Sigmoid colon (tissue), 7 donors: ENCODE measurements around the gene NEO1. TPM values are rescaled to one million over a fixed set of nuclear protein-coding genes. Genes with fewer than 3 reads are reported as not detected.

ENCODE experiments used
- DNase-seq: peaks from one replicate; pipeline ENCODE4 v3.0.0-alpha.2; 2019
- H3K27ac ChIP-seq, 4 donors: fragments of 200-600 bp; sonication (generic); one replicate each; pipeline ENCODE4 v1.5.1; 2016 to 2019; ENCODE audit warnings: mild to moderate bottlenecking in 1 of 4
- H3K27me3 ChIP-seq, 3 donors: fragments of 200-600 bp; sonication (generic); one replicate each; pipeline ENCODE4 v1.5.1; 2019; ENCODE audit warnings: mild to moderate bottlenecking in 1 of 3
- H3K36me3 ChIP-seq, 4 donors: fragments of 200-600 bp; sonication (generic); one replicate each; pipeline ENCODE4 v1.5.1; 2016 to 2019
- H3K4me1 ChIP-seq, 4 donors: fragments of 200-600 bp; sonication (generic); one replicate each; pipeline ENCODE4 v1.5.1; 2017 to 2019
- H3K4me3 ChIP-seq, 4 donors: fragments of 200-600 bp; sonication (generic); one replicate each; pipeline ENCODE4 v1.5.1; 2017 to 2019; ENCODE audit warnings: mild to moderate bottlenecking in 2 of 4, moderate library complexity in 1 of 4
- H3K9me3 ChIP-seq, 4 donors: fragments of 200-600 bp in 3 of 4; sonication (generic) in 3 of 4; one replicate each; pipeline versions ENCODE4 v1.5.1 to v1.6.1; 2013 to 2019
- EP300 ChIP-seq, 4 donors: sonication (generic); formaldehyde crosslinking; IDR thresholded peaks; one replicate each; pipeline ENCODE4 v1.6.1; 2017; ENCODE audit warnings: antibody characterized with exemption in 4 of 4
- POLR2A ChIP-seq, 2 donors: fragments of 450-650 bp; IDR thresholded peaks; one replicate each; pipeline ENCODE4 v1.6.1; 2016; ENCODE audit warnings: antibody characterized with exemption in 2 of 2, mild to moderate bottlenecking in 2 of 2, moderate library complexity in 2 of 2
- POLR2AphosphoS5 ChIP-seq, 4 donors: sonication (generic); formaldehyde crosslinking; IDR thresholded peaks; one replicate each; pipeline ENCODE4 v1.6.1; 2017; ENCODE audit warnings: antibody characterized with exemption in 4 of 4
- WGBS, 2 donors: extraction: QIAGEN DNeasy Blood & Tissue Kit; methylation state at CpG; one replicate each; pipeline ENCODE4 v1.1.7; 2013; 5-methylcytosine and 5-hydroxymethylcytosine counted together
- intact Hi-C: fragments of 100-400 bp; cut with DNase I; formaldehyde crosslinking; loops from one replicate; pipeline ENCODE4 v1.15.1; 2023
- polyA plus RNA-seq, 3 donors: library from polyadenylated mRNA; stranded (reverse); fragments of 200-250 nt; gene quantifications; one replicate each; pipeline ENCODE4 v1.2.3, GENCODE V29; 2013
- total RNA-seq, 4 donors: library from RNA; depleted of rRNA; stranded (reverse); fragments of >200 nt; gene quantifications; one replicate each; pipeline ENCODE4 v1.1.0, GENCODE V29; 2016
- TF ChIP-seq, protein P1 (sequence below), 4 experiments: fragments of 450-650 bp in 3 of 4; fragments of 200-600 bp in 1 of 4; IDR thresholded peaks; one replicate each; pipeline ENCODE4 v1.5.1; 2016 to 2019; ENCODE audit warnings: antibody characterized with exemption in 4 of 4, mild to moderate bottlenecking in 3 of 4, moderate library complexity in 2 of 4
- donor health status: healthy with polysubstance abuse.
- donor health status: Bipolar disorder and iron deficiency.
- donor health status: healthy.

NEO1 gene
- total and polyA plus RNA-seq, 7 donors = 9.0 to 56.5 (median 26.8) TPM

- DNase-seq = no peak
- Histone ChIP-seq H3K27ac (no peak overlapping the region), H3K4me3 (no peak overlapping the region), H3K4me1 (no peaks in the 10 kb centered on the region), H3K9me3 (no peaks in the 10 kb centered on the region), H3K36me3 (no peaks in the 10 kb centered on the region), H3K27me3 (no peaks in the 10 kb centered on the region)
- intact Hi-C loops = no loop called here
- whole genome bisulfite sequencing, 2 donors = 90 to 94% methylated on average over 5 of the region's 5 CpGs
- TF ChIP-seq, protein P1, sequence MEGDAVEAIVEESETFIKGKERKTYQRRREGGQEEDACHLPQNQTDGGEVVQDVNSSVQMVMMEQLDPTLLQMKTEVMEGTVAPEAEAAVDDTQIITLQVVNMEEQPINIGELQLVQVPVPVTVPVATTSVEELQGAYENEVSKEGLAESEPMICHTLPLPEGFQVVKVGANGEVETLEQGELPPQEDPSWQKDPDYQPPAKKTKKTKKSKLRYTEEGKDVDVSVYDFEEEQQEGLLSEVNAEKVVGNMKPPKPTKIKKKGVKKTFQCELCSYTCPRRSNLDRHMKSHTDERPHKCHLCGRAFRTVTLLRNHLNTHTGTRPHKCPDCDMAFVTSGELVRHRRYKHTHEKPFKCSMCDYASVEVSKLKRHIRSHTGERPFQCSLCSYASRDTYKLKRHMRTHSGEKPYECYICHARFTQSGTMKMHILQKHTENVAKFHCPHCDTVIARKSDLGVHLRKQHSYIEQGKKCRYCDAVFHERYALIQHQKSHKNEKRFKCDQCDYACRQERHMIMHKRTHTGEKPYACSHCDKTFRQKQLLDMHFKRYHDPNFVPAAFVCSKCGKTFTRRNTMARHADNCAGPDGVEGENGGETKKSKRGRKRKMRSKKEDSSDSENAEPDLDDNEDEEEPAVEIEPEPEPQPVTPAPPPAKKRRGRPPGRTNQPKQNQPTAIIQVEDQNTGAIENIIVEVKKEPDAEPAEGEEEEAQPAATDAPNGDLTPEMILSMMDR (IDR thresholded peaks at IDR 0.05) = no peak
- TF ChIP-seq POLR2AphosphoS5 (IDR thresholded peaks at IDR 0.05) (no peak), POLR2A (IDR thresholded peaks at IDR 0.05) (no peak), EP300 (IDR thresholded peaks at IDR 0.05) (no peak)
These were observed 18.7 kb upstream of the NEO1 start for GRCh38 chr15:73033611-73034010.

DNA sequence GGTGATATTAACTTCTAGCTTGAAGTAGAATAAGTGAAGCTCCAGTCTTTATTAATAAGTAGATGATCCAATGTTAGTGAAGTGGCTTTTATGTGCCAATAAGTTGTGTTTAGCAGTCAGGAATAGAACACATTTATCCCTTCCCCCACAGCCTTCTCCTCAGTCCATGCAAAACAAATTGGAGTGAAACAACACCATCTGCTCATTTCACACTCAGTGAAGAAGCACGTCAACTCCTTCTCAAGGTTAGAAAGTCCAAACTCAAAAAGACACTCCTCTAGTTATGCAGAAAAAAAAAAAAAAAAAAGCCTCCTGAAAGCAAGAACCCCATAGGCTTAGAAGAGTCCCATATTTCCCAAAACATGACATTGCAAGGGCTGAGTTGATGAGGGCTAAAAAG lies 18.0 kb upstream of the NEO1 start:
- intact Hi-C loops = no loop called here
- no peak for TF ChIP-seq EP300 (IDR thresholded peaks at IDR 0.05)
- TF ChIP-seq, protein P1 (IDR thresholded peaks at IDR 0.05) = no peak
- TF ChIP-seq POLR2A (IDR thresholded peaks at IDR 0.05) = no peak
- TF ChIP-seq POLR2AphosphoS5 (IDR thresholded peaks at IDR 0.05) = no peak
- no peaks in the 10 kb centered on the region for H3K4me1 ChIP-seq
- WGBS, 2 donors = 53 to 67% methylated on average over 1 of the region's 1 CpG
- H3K27me3 ChIP-seq = no peaks in the 10 kb centered on the region
- no peak overlapping the region for H3K4me3 ChIP-seq
- no peak for DNase-seq
- no peak overlapping the region for H3K27ac ChIP-seq
- H3K9me3 ChIP-seq = no peaks in the 10 kb centered on the region
- no peaks in the 10 kb centered on the region for H3K36me3 ChIP-seq

DNA sequence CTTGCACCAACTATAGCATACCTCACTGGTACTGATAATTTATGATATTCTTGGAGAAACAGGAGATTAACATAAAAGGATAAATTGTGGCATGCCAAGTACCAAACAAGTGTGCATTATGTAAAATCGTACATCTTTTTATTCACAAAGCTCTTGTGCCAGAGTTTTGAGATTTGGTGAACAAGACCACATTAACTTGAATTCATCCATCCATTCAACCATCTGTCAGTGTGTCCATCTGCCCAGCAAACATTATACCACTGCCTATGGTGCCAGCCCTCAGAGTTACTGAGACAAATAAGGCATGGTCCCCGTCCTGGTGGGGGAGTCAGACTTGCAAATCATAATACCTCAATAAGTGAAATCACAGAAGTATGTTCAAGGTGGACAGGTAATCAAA lies 17.0 kb upstream of the NEO1 start:
- H3K4me3 ChIP-seq = no peak overlapping the region
- no peaks in the 10 kb centered on the region for H3K36me3 ChIP-seq
- intact Hi-C loops = no loop called here
- 80 to 90% methylated on average over 2 of the region's 2 CpGs for WGBS, 2 donors
- no peaks in the 10 kb centered on the region for H3K9me3 ChIP-seq
- no peak overlapping the region for H3K27ac ChIP-seq
- H3K4me1 ChIP-seq = no peaks in the 10 kb centered on the region
- no peak for DNase-seq
- TF ChIP-seq, protein P1 (IDR thresholded peaks at IDR 0.05) = no peak
- TF ChIP-seq POLR2AphosphoS5 (IDR thresholded peaks at IDR 0.05) (no peak), EP300 (IDR thresholded peaks at IDR 0.05) (no peak), POLR2A (IDR thresholded peaks at IDR 0.05) (no peak)
- H3K27me3 ChIP-seq = no peaks in the 10 kb centered on the region

DNA sequence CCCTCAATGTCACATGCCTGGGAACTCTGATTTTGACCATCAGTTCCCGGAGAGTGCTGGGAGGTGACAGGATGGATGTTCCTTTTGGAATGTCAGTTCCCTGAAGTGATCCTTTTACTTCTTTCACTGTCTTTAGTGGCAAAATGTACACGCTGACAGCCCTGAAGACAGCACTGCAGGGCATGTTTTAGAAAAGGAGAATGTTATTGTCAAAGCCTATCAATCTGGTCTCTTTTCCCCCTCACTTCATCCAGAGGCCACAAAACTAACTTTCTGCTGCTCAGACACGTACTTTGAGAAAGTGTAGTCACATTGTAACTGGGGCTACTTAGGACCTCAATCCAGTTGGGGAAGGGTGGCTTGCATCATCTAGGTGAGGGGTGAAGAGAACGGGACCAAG lies 14.0 kb upstream of the NEO1 start:
- H3K36me3 ChIP-seq = no peaks in the 10 kb centered on the region
- no peaks in the 10 kb centered on the region for H3K4me1 ChIP-seq
- intact Hi-C loops = no loop called here
- H3K4me3 ChIP-seq = no peak overlapping the region
- no peaks in the 10 kb centered on the region for H3K9me3 ChIP-seq
- WGBS, 2 donors = 84 to 89% methylated on average over 4 of the region's 4 CpGs
- no peak for TF ChIP-seq EP300 (IDR thresholded peaks at IDR 0.05)
- TF ChIP-seq, protein P1 (IDR thresholded peaks at IDR 0.05) = no peak
- no peak for TF ChIP-seq POLR2AphosphoS5 (IDR thresholded peaks at IDR 0.05)
- TF ChIP-seq POLR2A (IDR thresholded peaks at IDR 0.05) = no peak
- no peak for DNase-seq
- H3K27ac ChIP-seq = no peak overlapping the region
- H3K27me3 ChIP-seq = no peaks in the 10 kb centered on the region

DNA sequence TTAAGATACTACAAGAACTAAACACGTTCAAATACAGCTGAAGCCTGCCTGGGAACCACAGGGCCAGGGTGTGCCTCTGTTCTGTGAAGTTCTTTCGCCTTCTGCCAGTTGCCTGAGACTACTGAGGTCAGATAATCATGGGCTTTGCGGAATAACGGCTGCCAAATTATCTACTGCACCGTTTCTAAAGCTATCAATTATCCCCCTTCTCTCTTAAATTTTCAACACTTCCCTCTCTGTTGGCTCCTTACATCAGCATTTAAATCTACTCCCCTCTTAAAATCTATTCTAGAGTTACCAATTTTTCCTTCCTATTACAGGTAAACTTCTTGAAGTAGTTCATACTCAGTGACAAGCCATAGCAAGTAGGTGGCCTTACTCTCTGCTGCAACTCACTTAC lies 6.2 kb upstream of the NEO1 start:
- TF ChIP-seq POLR2AphosphoS5 (IDR thresholded peaks at IDR 0.05) = no peak
- TF ChIP-seq, protein P1 (IDR thresholded peaks at IDR 0.05) = no peak
- no peak for TF ChIP-seq EP300 (IDR thresholded peaks at IDR 0.05)
- no peak for TF ChIP-seq POLR2A (IDR thresholded peaks at IDR 0.05)
- no peaks in the 10 kb centered on the region for H3K36me3 ChIP-seq
- WGBS, 2 donors = 72 to 74% methylated on average over 5 of the region's 5 CpGs
- peaks cover 0 to 5% (median under 1%) of the 10 kb centered on the region in 4 donors for H3K4me1 ChIP-seq
- H3K9me3 ChIP-seq = no peaks in the 10 kb centered on the region
- no peak overlapping the region for H3K27ac ChIP-seq
- H3K27me3 ChIP-seq = no peaks in the 10 kb centered on the region
- intact Hi-C loops = no loop called here
- DNase-seq = no peak
- H3K4me3 ChIP-seq = no peak overlapping the region
